Dendritic cell treated with granulocyte-macrophage colony-stimulating factor and Interleukin-4, amounts not matched to agents 40 ng/mL and 50 ng/mL, for 4 days (primary cell): Measurements from ENCODE around the gene N4BP2L1.

Experiments used
- H3K27ac Mint-ChIP-seq: one replicate; pipeline ENCODE4 v1.8.0; 2022; ENCODE audit warnings: mild to moderate bottlenecking, mixed read lengths
- H3K27me3 Mint-ChIP-seq: one replicate; pipeline ENCODE4 v1.8.0; 2022; ENCODE audit warnings: mild to moderate bottlenecking, mixed read lengths
- H3K36me3 Mint-ChIP-seq: one replicate; pipeline ENCODE4 v1.8.0; 2022; ENCODE audit warnings: low read depth, mixed read lengths
- H3K4me1 Mint-ChIP-seq: one replicate; pipeline ENCODE4 v1.8.0; 2022; ENCODE audit warnings: low read depth, mixed read lengths
- H3K4me3 Mint-ChIP-seq: one replicate; pipeline ENCODE4 v1.8.0; 2022; ENCODE audit warnings: mild to moderate bottlenecking, moderate library complexity, mixed read lengths
- H3K9me3 Mint-ChIP-seq: one replicate; pipeline ENCODE4 v1.8.0; 2022; ENCODE audit warnings: mixed read lengths
- intact Hi-C: fragments of 100-400 bp; cut with micrococcal nuclease; formaldehyde crosslinking; loops from one replicate; pipeline ENCODE4 v1.15.0; 2022

N4BP2L1 gene

DNA sequence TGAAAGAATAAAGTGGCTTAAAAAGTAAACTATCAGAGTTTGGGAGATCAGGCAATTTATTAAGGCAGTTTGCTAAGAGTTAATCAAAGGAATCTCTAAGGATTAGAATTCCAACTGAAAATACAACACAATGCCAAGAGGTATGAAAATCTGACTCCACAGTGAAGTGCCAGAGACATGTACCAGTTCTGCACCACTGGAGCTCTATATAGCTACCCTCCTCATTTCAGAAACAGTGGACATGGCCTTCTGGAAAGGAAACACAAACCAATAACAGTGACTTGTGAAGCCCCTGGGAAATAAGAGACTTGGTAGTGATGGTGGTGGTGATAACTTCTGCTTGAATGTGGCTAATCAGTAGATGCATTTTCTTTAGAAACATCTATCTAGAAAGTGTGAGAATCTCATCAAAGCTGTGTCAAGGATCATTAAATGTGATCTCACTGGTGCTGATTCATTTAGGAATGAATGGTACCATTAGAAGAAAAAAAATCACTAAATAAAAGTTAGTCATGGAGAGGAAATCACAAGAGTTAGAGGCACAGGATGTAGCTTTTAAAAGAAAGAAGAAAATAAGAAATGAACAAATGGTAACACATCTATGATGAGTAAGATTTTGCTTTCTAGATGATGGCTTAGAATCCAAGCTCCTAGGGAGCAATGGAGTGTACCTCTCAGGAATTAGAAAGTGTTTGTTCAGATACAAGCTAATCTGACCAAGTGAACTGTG lies 20.1 kb upstream of the N4BP2L1 start:
- Mint-ChIP-seq H3K27me3 (no peaks in the 10 kb centered on the region), H3K4me1 (peaks cover 42% of the 10 kb centered on the region), H3K36me3 (peaks cover 6% of the 10 kb centered on the region), H3K27ac (no peak overlapping the region), H3K4me3 (no peak overlapping the region), H3K9me3 (no peaks in the 10 kb centered on the region)
- intact Hi-C loops, result no loop called here

DNA sequence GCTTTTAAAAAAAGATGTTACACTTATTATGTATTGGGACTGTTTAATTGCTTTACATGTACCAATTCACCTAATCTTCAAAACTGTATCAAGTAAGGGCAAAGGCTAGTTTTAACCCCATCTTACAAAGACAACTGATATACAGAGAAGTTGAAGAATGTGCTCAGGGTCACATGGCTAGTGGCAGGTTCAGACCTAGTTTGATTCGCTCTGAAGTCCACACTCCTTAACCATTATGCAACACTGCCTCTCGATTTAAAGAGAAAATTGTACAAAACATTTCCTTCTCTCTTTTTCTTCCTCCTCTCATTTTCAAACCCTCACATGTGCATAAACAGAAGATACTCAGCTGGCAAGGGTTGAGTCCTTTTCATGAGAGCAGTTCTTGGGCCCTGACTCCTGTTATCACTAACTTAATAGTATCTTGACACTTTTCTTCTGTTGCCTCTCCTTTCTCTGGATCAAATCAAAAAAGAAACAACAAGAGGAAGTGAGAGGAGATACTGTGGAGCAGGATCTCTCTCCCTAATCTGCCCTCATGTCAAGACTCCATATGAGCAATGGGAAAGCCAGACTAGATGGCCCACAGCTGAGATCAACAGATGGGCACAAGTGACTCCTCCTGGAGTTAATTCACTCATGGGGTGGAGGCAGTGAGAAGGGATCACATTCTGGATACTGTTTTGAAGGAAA lies 19.0 kb upstream of the N4BP2L1 start:
- Mint-ChIP-seq H3K27ac (peak overlapping the region; percentile 71), H3K4me1 (peaks cover 45% of the 10 kb centered on the region), H3K9me3 (no peaks in the 10 kb centered on the region), H3K4me3 (no peak overlapping the region), H3K27me3 (no peaks in the 10 kb centered on the region), H3K36me3 (peaks cover 6% of the 10 kb centered on the region)
- intact Hi-C loops, result no loop called here

DNA sequence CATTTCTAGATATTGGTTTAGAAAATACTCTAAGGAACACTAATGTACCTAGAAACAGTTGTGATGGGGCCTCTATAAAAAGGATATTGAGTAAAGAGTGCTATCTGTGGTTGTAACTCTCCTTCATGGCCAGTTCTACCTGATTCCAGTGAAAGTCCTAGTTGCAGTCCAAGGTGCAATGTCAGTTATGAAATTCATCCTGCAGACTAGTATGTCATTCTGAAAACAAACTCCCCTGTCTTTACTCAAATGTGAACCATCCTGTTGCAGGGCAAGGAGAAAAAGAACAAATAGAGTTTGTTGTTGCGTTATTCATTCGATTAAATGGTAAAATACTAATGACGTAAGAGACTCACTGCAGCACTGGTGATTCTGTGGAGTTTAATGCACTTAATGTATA lies 18.3 kb upstream of the N4BP2L1 start:
- Mint-ChIP-seq H3K27me3 (no peaks in the 10 kb centered on the region), H3K36me3 (peaks cover 6% of the 10 kb centered on the region), H3K4me1 (peaks cover 45% of the 10 kb centered on the region), H3K4me3 (no peak overlapping the region), H3K9me3 (no peaks in the 10 kb centered on the region), H3K27ac (no peak overlapping the region)
- intact Hi-C loops, result no loop called here

DNA sequence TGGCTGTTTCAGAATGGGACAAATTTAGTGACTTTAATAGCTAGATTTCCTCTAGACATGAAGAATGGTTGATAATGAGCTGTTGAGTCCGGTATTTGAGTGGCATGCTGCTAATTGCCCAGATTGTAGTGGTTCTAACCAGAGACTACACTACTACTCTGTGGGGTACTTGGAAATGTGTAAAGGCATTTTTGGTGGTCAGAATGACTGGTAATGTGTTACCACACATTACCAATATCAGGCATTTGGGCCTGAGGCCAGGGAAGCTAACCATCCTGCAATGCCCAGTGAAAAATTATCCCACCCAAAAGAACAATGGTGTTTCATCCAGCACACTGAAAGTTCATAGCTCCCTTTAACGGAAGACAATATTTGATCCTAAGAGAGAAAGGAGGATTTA lies 17.5 kb upstream of the N4BP2L1 start:
- H3K4me3 Mint-ChIP-seq, result no peak overlapping the region
- H3K9me3 Mint-ChIP-seq, result no peaks in the 10 kb centered on the region
- intact Hi-C loops, result no loop called here
- H3K27me3 Mint-ChIP-seq, result no peaks in the 10 kb centered on the region
- no peaks in the 10 kb centered on the region for H3K36me3 Mint-ChIP-seq
- no peak overlapping the region for H3K27ac Mint-ChIP-seq
- H3K4me1 Mint-ChIP-seq, result peaks cover 45% of the 10 kb centered on the region

DNA sequence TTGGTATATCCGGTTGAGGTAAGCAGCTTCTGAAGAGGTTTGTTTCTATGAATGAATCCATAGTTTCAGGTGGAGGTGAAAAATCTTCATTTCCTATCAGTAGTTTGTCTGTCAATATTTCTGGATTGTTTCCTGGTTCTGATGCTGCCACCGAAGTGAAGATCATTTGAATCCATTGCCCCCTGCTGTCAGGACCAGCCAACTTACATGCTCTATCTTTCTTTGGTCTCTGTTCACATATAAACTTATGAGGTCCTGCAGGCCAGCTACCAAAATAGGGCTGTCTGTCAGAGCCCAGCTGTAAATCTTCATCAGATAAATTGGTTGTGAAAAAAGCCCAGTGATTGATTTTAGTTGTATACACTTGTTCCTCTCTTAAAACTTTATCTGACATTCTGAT lies 15.2 kb upstream of the N4BP2L1 start:
- no peak overlapping the region for H3K4me3 Mint-ChIP-seq
- no peaks in the 10 kb centered on the region for H3K9me3 Mint-ChIP-seq
- no peaks in the 10 kb centered on the region for H3K36me3 Mint-ChIP-seq
- intact Hi-C loops, result loop anchor here (2.0 to 5.0 kb wide), 2 partner anchors 61 to 196 kb away; no protein-coding TSS in a partner anchor
- no peak overlapping the region for H3K27ac Mint-ChIP-seq
- no peaks in the 10 kb centered on the region for H3K27me3 Mint-ChIP-seq
- H3K4me1 Mint-ChIP-seq, result peaks cover 39% of the 10 kb centered on the region

DNA sequence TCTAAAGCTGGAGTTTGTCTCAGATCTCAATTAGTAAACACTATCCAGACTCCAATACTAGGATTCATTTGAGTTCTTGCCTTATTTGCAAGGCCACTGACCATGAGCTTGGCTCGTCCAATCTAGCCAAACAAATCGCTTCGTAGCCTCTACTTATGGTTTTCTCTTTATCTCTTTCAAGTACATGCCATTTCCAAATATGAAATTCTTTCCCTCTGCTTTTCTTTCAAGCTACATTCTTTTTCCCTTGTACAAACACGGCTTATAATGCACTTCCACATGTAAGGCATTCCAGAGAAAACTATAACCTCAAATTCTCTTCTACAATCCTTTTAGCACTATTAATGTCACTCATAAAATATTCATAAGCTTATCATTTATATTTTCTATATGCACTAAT lies 10.9 kb upstream of the N4BP2L1 start:
- peaks cover 18% of the 10 kb centered on the region for H3K4me1 Mint-ChIP-seq
- H3K27me3 Mint-ChIP-seq, result peaks cover 2% of the 10 kb centered on the region
- no peak overlapping the region for H3K27ac Mint-ChIP-seq
- intact Hi-C loops, result no loop called here
- H3K9me3 Mint-ChIP-seq, result no peaks in the 10 kb centered on the region
- H3K36me3 Mint-ChIP-seq, result peaks cover 6% of the 10 kb centered on the region
- H3K4me3 Mint-ChIP-seq, result no peak overlapping the region

DNA sequence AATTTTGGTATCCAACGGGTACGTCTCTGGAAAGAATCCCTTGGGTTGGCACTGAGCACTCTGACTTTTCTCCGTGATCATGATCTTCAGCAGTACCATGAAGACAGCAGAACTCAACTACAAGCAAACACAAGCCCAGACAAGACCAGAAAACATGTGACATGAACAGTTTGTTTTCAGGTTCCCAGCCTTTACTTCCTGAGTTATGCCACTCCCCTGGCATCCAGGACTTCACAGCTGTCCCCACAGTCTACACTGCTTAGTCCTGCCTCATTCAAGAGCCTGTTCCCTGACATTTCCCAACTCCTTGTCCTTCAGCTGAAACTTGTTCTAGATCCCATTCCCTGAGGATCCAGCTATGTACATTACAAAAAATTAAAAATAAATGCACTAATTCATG lies 4.9 kb upstream of the N4BP2L1 start:
- Mint-ChIP-seq H3K27me3 (peaks cover 2% of the 10 kb centered on the region), H3K36me3 (peaks cover 6% of the 10 kb centered on the region), H3K9me3 (no peaks in the 10 kb centered on the region), H3K4me3 (no peak overlapping the region), H3K4me1 (peaks cover 36% of the 10 kb centered on the region), H3K27ac (no peak overlapping the region)
- intact Hi-C loops, result no loop called here

DNA sequence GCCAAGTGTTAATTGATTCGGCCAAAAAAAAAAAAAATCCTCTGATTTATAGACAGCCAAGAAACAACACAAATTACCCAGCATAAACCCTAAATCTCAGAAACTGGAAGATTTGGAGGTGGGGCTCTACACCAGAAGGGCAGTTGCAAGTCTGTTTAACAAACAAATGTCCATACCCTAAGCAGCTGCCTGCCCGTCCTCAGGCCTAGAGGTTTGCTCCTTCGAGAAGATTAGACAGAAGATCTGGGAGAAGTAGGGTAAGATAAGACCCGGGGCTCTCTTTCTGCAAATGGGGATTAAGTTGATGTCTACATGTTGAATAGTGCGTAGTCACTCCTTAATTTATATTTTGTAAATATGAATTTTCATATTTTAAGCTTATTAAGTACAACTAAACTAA lies 3.4 kb upstream of the N4BP2L1 start:
- H3K4me3 Mint-ChIP-seq, result no peak overlapping the region
- H3K27me3 Mint-ChIP-seq, result peaks cover 2% of the 10 kb centered on the region
- intact Hi-C loops, result no loop called here
- H3K36me3 Mint-ChIP-seq, result peaks cover 13% of the 10 kb centered on the region
- H3K4me1 Mint-ChIP-seq, result peaks cover 41% of the 10 kb centered on the region
- H3K9me3 Mint-ChIP-seq, result no peaks in the 10 kb centered on the region
- H3K27ac Mint-ChIP-seq, result no peak overlapping the region

DNA sequence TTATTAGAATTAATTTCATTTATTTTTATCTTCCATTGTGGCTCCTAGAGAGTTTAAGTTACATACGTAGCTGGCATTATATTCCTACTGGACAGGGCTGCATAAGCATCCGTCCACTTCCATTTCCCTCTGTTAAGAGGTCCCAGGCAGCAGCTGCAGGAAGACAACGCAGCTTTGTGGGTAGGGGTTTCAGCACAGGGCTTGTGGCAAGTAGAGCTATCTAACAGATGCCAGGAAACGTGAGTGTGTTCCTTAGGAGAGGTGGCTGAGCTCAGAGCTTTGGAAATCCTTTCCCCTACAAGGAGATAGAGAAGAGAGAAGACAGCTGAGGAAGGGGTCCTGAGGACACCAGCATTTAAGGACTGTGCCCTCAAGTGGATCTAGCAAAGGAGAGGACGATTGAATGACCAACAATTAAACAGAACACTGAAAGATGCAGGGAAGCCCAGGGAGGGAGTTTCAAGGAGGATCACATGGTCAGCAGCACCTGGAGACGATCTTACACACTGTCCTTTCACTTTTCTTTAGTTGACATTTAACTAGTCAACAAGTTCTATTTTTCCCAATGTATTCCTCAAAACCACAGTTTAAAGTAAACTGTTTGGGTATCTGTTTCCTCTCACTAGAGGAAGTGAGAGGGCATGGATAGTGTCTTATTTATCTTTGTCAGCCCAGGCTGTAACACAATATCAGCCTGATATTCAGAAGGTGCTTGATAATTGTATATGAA lies 2.3 kb upstream of the N4BP2L1 start:
- peaks cover 16% of the 10 kb centered on the region for H3K36me3 Mint-ChIP-seq
- H3K4me3 Mint-ChIP-seq, result peak overlapping the region; percentile 30
- H3K27me3 Mint-ChIP-seq, result no peaks in the 10 kb centered on the region
- no peaks in the 10 kb centered on the region for H3K9me3 Mint-ChIP-seq
- peak overlapping the region; percentile 59 for H3K27ac Mint-ChIP-seq
- intact Hi-C loops, result no loop called here
- H3K4me1 Mint-ChIP-seq, result peaks cover 47% of the 10 kb centered on the region

DNA sequence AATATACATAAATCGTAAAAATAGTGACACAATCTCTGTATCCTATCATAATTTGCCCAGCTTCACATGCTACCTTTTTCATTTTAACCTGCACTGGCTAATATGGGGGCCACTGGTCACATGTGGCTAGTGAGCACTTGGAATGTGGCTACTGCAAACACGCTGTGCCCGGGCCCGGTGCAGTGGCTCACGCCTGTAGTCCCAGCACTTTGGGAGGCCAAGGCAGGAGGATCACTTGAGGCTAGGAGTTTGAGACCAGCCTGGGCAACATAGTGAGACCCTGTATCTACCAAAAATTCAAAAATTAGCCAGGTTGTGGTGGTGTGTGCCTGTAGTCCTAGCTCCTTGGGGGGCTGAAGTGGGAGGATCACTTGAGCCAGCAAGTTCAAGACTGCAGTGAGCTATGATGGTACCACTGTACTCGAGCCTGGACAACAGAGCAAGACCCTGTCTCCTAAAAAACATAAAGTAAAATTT lies 1.5 kb upstream of the N4BP2L1 start:
- Mint-ChIP-seq H3K27ac (peak overlapping the region; percentile 100), H3K4me1 (peaks cover 50% of the 10 kb centered on the region), H3K27me3 (no peaks in the 10 kb centered on the region), H3K9me3 (no peaks in the 10 kb centered on the region), H3K4me3 (no peak overlapping the region), H3K36me3 (peaks cover 20% of the 10 kb centered on the region)
- intact Hi-C loops, result loop anchor here (5.0 kb wide), 1 partner anchor 108 kb away; the partner anchor contains the start of gene N4BP2L2

DNA sequence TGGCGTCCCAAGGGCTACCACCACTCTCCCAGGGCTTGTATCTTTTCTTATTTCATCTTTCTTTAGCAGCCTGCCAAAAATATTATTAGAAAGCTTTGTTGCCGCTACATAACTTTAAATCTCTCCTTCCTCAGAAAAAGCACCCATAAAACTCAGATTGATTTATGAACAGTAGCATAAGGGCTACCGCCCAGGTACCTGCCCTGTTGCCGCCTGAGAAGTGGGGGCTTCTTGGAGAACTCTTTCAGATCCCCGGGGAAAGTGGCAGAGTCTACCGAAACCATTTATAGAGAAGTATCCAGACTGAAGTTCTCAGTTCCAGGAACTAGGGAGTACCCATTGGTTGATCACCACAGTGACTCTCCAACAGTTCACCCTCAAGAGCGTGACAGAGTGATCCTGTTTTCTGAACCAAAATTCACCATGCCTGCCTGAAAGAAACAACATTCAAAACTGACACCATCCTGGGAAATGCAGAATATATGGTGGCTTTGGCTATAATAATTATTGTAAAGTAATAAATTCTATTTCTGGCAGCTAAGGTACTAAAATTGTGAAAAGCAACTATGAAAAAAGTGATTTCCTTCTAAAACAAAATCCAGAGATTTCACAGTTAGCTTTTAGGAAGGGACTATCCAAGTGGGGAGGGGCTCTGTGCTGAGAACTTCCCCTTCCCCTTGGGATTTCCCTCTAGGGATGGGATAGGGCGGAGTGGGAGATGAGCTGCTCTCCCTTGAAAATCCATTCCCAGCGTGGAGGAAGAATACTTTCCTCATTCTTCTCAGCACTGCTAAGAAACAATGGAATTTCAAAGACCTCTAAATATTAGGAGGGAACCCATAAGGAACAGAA lies 877 bp upstream of the N4BP2L1 start:
- Mint-ChIP-seq H3K27ac (peak overlapping the region; percentile 100), H3K36me3 (peaks cover 26% of the 10 kb centered on the region), H3K4me1 (peaks cover 56% of the 10 kb centered on the region), H3K27me3 (no peaks in the 10 kb centered on the region), H3K4me3 (peak overlapping the region; percentile 87), H3K9me3 (no peaks in the 10 kb centered on the region)
- intact Hi-C loops, result loop anchor here (1.0 to 5.0 kb wide), 2 partner anchors 108 to 111 kb away; partner anchors contain the start of gene N4BP2L2

DNA sequence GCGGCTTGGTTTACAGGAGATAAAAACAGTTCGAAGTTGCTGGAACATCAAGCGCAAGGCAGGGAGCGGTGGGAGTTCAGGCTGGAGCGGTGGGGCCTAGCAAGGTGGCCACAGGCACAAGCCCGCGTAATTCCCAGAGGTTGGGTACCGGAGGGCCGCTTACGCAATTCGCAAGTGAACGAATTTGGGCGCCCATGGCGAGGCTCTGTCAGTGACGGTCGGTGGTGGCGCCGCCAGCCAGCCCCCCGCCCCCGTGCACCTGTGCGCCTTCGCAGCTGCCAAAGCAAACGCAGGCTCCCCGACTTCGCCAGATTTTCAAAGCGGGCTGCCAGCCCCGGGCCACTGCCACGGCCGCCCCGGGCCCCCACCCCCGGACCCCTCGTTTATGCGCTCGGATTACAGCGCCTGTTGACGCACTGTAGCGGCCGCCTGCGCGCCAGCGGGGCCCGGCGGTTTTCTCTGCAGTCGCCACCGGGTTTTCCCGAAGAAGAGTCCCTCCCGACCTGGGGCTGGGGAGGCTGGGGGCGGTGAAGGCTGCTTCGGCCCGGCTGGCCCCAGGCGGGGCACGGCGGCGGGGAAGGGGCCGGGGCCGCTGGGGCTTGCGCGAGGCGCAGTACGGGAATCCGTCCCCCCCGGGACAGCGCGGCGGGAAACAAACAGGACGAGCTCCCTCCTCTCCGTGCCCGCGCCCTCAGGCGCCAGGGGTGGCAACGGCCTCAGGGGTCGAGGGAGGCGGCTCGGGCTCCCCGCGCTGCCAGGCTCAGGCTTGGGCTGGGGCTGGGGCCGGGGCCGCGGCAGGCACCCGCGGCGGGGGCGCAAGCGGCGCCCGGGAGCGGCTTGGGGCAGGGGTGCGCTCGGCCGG lies 709 bp downstream of the N4BP2L1 start:
- Mint-ChIP-seq H3K4me3 (peak overlapping the region; percentile 91), H3K27ac (peak overlapping the region; percentile 100), H3K4me1 (peaks cover 68% of the 10 kb centered on the region), H3K9me3 (no peaks in the 10 kb centered on the region), H3K27me3 (no peaks in the 10 kb centered on the region), H3K36me3 (peaks cover 37% of the 10 kb centered on the region)
- intact Hi-C loops, result loop anchor here (5.0 kb wide), 1 partner anchor 110 kb away; the partner anchor contains the start of gene N4BP2L2
